Smooth muscle cell (in vitro differentiated cells): ENCODE measurements around the gene PDZD2. TPM values are rescaled to one million over a fixed set of nuclear protein-coding genes. Genes with fewer than 3 reads are reported as not detected.

ENCODE experiments used
- DNase-seq: peaks from one replicate; lab custom pipeline; 2025; ENCODE audit not compliant: unreplicated experiment; lab: John Stamatoyannopoulos, UW
- H2AFZ ChIP-seq: fragments of 200-600 bp; sonication (generic); 2 replicates; pipeline ENCODE4 v1.6.0; 2016; ENCODE audit warnings: antibody characterized with exemption, low read depth, mild to moderate bottlenecking
- H3F3A ChIP-seq: fragments of 200-600 bp; sonication (generic); 2 replicates; pipeline ENCODE4 v1.6.0; 2017; ENCODE audit warnings: antibody characterized with exemption, low read depth
- H3K27ac ChIP-seq: fragments of 200-600 bp; sonication (generic); 2 replicates; pipeline ENCODE4 v1.5.1; 2016; ENCODE audit warnings: low read depth, mild to moderate bottlenecking
- H3K27me3 ChIP-seq: fragments of 200-600 bp; sonication (generic); 2 replicates; pipeline ENCODE4 v1.6.1; 2016; ENCODE audit warnings: low read depth, mild to moderate bottlenecking
- H3K36me3 ChIP-seq: fragments of 200-600 bp; sonication (generic); 2 replicates; pipeline ENCODE4 v1.5.1; 2016; ENCODE audit warnings: low read depth
- H3K4me1 ChIP-seq: fragments of 200-600 bp; sonication (generic); 2 replicates; pipeline ENCODE4 v1.5.1; 2016; ENCODE audit warnings: low read depth
- H3K4me2 ChIP-seq: fragments of 200-600 bp; sonication (generic); 2 replicates; pipeline ENCODE4 v1.6.0; 2016; ENCODE audit warnings: mild to moderate bottlenecking
- H3K4me3 ChIP-seq: fragments of 200-600 bp; sonication (generic); 2 replicates; pipeline ENCODE4 v1.5.1; 2016; ENCODE audit warnings: mild to moderate bottlenecking
- H3K79me2 ChIP-seq: fragments of 200-600 bp; sonication (generic); 2 replicates; pipeline ENCODE4 v1.6.0; 2016; ENCODE audit warnings: low read depth, mild to moderate bottlenecking
- H3K9ac ChIP-seq: fragments of 200-600 bp; sonication (generic); 2 replicates; pipeline ENCODE4 v1.6.0; 2016; ENCODE audit warnings: low read depth
- H3K9me3 ChIP-seq: fragments of 200-600 bp; sonication (generic); replicated peaks from 2 replicates; pipeline ENCODE4 v1.5.1; 2016; ENCODE audit warnings: low read depth
- H4K20me1 ChIP-seq: fragments of 200-600 bp; sonication (generic); 2 replicates; pipeline ENCODE4 v1.6.0; 2016; ENCODE audit warnings: low read depth
- WGBS: methylation state at CpG from one replicate; pipeline ENCODE4 v1.1.7; 2016; ENCODE audit warnings: low lambda C conversion rate; 5-methylcytosine and 5-hydroxymethylcytosine counted together
- polyA plus RNA-seq: library from polyadenylated mRNA; unstranded; fragments of >200 nt; fragmentation: Nextera tagmentation; extraction: Ambion mirVana; gene quantifications from 2 replicates; pipeline ENCODE4 v1.2.1, GENCODE V29; 2016
- total RNA-seq: library from RNA; depleted of rRNA; stranded (reverse); fragments of >200 nt; gene quantifications from 2 replicates; pipeline ENCODE4 v1.2.3, GENCODE V29; 2014
- TF ChIP-seq, protein P1 (sequence below): fragments of 200-600 bp; sonication (generic); IDR thresholded peaks from 2 replicates; pipeline ENCODE4 v1.5.1; 2017; ENCODE audit warnings: borderline replicate concordance, mild to moderate bottlenecking, antibody characterized with exemption; ENCODE audit not compliant: insufficient read depth, poor library complexity, severe bottlenecking

PDZD2 gene
- total and polyA plus RNA-seq, 2 experiments from 2014 or later = 3.2 to 4.1 TPM

DNA sequence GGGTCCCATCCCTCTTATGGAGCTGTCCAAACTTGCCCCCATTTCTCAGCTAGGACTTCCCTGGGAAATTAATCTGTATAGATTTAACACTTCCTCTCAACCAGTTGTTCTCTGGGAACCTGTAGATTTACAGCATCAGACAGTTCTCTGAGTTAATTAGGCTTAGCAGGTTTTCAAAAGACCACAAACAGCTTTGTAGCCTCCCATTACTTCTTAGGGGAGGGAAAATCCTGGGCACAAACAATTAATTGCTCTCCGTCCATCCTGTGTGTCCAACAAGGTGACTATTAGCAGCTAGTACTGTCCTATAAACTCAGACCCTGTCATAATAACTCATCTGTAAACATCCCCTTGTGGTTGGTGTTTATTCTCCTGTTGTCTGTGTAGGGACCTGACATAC, 337.2 kb downstream of the PDZD2 start:
- H3K79me2 ChIP-seq = no peaks in the 10 kb centered on the region
- H3K4me3 ChIP-seq = no peak overlapping the region
- no peaks in the 10 kb centered on the region for H3K9me3 ChIP-seq
- no peaks in the 10 kb centered on the region for H4K20me1 ChIP-seq
- H3K27me3 ChIP-seq = no peaks in the 10 kb centered on the region
- H3K27ac ChIP-seq = no peak overlapping the region
- no peak for DNase-seq
- H3K36me3 ChIP-seq = no peaks in the 10 kb centered on the region
- H3F3A ChIP-seq = no peaks in the 10 kb centered on the region
- no peaks in the 10 kb centered on the region for H3K4me1 ChIP-seq
- WGBS = 81% methylated on average over 1 of the region's 1 CpG
- H3K9ac ChIP-seq = no peak overlapping the region
- no peak overlapping the region for H2AFZ ChIP-seq
- TF ChIP-seq, protein P1, sequence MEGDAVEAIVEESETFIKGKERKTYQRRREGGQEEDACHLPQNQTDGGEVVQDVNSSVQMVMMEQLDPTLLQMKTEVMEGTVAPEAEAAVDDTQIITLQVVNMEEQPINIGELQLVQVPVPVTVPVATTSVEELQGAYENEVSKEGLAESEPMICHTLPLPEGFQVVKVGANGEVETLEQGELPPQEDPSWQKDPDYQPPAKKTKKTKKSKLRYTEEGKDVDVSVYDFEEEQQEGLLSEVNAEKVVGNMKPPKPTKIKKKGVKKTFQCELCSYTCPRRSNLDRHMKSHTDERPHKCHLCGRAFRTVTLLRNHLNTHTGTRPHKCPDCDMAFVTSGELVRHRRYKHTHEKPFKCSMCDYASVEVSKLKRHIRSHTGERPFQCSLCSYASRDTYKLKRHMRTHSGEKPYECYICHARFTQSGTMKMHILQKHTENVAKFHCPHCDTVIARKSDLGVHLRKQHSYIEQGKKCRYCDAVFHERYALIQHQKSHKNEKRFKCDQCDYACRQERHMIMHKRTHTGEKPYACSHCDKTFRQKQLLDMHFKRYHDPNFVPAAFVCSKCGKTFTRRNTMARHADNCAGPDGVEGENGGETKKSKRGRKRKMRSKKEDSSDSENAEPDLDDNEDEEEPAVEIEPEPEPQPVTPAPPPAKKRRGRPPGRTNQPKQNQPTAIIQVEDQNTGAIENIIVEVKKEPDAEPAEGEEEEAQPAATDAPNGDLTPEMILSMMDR = no peak
- no peak overlapping the region for H3K4me2 ChIP-seq

DNA sequence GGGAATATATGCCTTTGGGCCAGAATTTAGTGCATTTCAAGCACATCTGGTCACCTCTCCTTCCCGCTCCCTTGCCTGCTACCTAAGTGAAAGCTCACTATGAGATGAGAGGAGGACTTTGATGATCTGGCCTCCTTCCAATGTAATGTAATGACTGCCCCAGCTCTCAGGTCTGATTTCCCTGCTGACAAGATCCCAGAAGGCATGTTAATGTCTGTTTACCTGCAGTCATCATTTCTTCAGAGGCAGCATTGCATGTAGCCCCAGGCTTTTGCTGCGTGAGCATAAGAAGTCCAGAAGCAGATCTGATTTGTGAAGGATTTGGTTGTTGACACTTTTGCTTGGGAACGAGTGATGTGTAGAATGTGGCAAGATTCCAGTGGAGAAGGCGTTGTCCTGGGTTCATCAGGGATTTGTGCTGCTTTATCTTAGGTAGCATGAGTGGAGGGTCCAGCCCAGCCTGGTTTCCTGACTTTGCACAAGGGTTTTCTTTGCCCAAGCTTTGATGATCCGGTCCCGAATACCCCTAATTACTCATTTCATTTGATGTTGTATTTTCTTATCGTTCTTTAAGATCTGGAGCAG, 342.5 kb downstream of the PDZD2 start:
- H2AFZ ChIP-seq = no peak overlapping the region
- no peak overlapping the region for H3K27ac ChIP-seq
- 72% methylated on average over 7 of the region's 7 CpGs for WGBS
- H3K79me2 ChIP-seq = no peaks in the 10 kb centered on the region
- no peaks in the 10 kb centered on the region for H3K27me3 ChIP-seq
- H3K36me3 ChIP-seq = no peaks in the 10 kb centered on the region
- H3F3A ChIP-seq = no peaks in the 10 kb centered on the region
- H3K4me2 ChIP-seq = no peak overlapping the region
- DNase-seq = no peak
- TF ChIP-seq, protein P1 = no peak
- H3K4me3 ChIP-seq = no peak overlapping the region
- H3K9ac ChIP-seq = no peak overlapping the region
- H3K9me3 ChIP-seq = no peaks in the 10 kb centered on the region
- no peaks in the 10 kb centered on the region for H3K4me1 ChIP-seq
- no peaks in the 10 kb centered on the region for H4K20me1 ChIP-seq

DNA sequence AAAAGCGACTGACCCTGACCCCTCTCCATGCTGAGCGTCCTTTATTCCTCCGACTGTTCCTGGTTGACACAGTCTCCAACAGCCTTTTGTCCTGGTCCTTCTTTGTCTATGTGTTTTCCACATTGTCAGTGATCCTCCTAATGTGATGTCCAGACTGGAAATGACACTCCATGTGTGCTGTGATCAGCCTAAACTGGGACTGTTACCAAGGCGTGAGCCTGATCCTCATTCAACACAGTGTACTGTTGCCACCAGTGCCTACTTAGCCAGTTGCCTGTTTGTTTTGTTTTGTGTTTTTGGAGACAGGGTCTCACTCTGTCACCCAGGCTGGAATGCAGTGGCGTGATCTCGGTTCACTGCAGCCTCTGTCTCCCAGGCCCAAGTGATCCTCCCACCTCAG, 343.1 kb downstream of the PDZD2 start:
- no peak overlapping the region for H2AFZ ChIP-seq
- H3K27ac ChIP-seq = no peak overlapping the region
- H3K27me3 ChIP-seq = no peaks in the 10 kb centered on the region
- 94% methylated on average over 6 of the region's 6 CpGs for WGBS
- H3K36me3 ChIP-seq = no peaks in the 10 kb centered on the region
- H3K9me3 ChIP-seq = no peaks in the 10 kb centered on the region
- H4K20me1 ChIP-seq = no peaks in the 10 kb centered on the region
- H3K4me3 ChIP-seq = no peak overlapping the region
- no peak overlapping the region for H3K4me2 ChIP-seq
- no peaks in the 10 kb centered on the region for H3K79me2 ChIP-seq
- no peak for DNase-seq
- no peaks in the 10 kb centered on the region for H3K4me1 ChIP-seq
- no peaks in the 10 kb centered on the region for H3F3A ChIP-seq
- TF ChIP-seq, protein P1 = no peak
- no peak overlapping the region for H3K9ac ChIP-seq

DNA sequence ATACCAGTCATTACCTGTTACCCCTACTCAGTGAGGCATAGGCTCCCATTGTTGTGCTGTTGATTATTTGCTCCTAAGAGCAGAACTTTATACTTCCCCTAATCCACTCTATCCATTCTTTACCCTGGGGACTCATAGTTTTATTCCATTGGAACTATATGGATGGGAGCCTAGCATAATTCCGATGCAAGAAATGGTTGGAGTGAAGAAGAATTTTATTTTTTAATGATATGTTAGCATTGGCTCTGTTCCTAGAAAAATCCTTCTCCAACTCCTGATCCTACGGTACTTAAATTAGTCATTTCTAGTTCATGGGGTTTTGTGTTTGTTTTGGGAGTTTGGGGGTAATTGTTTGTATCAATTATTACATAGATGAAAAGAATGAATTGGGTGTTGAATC, 343.7 kb downstream of the PDZD2 start:
- no peak overlapping the region for H3K9ac ChIP-seq
- no peaks in the 10 kb centered on the region for H3K79me2 ChIP-seq
- 98% methylated on average over 2 of the region's 2 CpGs for WGBS
- H3K9me3 ChIP-seq = no peaks in the 10 kb centered on the region
- H3K4me2 ChIP-seq = no peak overlapping the region
- no peak overlapping the region for H3K27ac ChIP-seq
- no peak for DNase-seq
- H3K36me3 ChIP-seq = no peaks in the 10 kb centered on the region
- TF ChIP-seq, protein P1 = no peak
- no peak overlapping the region for H2AFZ ChIP-seq
- no peaks in the 10 kb centered on the region for H3F3A ChIP-seq
- no peak overlapping the region for H3K4me3 ChIP-seq
- H3K4me1 ChIP-seq = no peaks in the 10 kb centered on the region
- no peaks in the 10 kb centered on the region for H4K20me1 ChIP-seq
- H3K27me3 ChIP-seq = no peaks in the 10 kb centered on the region
